Activated CD4-positive, CD25-positive, alpha-beta regulatory T cell treated with anti-CD3 and anti-CD28 coated beads, Interleukin-2, amount 50 U/mL, for 16 hours (primary cell): ENCODE data around the gene CIB1.

Source experiments
- DNase-seq: peaks from one replicate; pipeline ENCODE4 v3.0.0-alpha.2; 2020; ENCODE audit warnings: low read depth, low spot score

CIB1 gene

DNA sequence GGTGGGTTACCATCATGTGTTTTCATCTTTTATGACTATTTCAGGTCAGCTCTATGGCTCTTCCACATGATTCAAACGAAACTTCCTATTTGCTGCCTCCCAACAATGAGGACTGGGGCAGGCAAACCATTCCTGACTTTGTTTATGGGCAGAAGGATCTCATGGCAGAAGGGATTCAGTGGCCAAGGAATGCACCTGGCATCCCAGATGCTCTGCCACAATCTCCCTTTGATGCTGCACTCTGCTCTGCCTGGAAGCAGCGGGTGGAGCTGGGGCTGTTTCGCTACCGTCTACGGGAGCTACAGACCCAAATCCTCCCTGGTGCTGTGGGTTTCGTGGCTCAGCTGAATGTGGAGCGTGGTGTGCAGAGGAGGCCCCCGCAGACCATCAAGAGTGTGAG, 7.1 kb upstream of the CIB1 start:
- DNase-seq, result no peak

DNA sequence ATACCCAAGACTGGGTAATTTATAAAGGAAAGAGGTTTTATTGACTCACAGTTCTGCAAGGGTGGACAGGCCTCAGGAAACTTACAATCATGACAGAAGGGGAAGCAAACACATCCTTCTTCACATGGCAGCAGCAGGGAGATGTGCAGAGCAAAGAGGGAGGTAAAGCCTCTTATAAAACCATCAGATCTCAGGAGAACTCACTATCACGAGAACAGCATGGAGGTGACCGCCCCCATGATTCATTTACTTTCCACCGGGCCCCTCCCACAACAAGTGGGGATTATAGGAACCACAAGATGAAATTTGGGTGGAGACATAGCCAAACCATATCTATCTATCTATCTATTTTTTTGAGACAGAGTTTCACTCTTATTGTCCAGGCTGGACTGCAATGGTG, 5.6 kb upstream of the CIB1 start:
- no peak for DNase-seq

DNA sequence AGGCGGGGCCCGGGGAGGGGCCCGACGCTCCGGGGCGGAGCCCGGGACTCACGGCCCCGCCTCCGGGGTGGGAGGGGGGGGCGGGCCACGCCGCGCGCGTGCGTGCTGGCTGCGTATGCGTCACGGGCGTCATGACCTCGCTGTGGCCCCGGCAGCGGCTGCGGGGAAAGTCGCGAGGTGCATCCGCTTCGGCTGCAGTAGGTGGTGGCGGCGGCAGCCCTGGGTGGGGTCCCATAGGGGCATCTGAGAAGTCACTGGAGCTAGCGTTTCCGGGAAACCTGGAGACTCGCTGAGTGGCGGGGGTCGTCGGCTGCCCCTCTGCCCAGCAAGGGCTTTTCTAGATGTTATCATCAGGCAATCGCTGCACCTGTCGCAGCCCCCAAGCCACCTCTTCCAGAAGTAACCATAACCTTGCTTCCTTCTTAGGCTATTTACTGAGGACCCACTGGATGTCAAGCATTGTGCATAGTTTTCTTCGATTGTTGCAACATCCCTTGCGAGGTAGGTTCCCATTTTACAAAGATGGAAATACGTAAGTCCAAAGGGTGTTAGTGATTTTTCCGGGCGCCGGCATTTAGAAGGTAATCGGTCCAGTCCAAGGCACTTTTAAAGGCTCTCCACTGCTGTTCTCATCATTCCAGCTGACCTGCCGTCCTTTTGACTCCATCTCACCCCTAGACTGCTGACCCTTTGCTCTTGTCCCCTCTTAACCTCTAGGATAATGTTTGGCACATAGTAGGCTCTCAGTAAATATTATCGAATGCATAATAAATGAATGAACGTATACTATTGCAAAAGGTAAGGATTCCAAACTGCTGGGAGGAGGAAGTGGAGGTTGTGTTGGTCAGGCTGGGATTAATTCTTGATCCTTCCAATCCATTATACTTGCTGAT, 601 bp upstream of the CIB1 start, which contains the start of gene GDPGP1:
TSS of gene GDPGP1 (plus strand) at position 114 of the 893 bp plus-strand sequence. CDS start 6,700 bp downstream, outside the sequence.
- DNase-seq, result peak; percentile 92

DNA sequence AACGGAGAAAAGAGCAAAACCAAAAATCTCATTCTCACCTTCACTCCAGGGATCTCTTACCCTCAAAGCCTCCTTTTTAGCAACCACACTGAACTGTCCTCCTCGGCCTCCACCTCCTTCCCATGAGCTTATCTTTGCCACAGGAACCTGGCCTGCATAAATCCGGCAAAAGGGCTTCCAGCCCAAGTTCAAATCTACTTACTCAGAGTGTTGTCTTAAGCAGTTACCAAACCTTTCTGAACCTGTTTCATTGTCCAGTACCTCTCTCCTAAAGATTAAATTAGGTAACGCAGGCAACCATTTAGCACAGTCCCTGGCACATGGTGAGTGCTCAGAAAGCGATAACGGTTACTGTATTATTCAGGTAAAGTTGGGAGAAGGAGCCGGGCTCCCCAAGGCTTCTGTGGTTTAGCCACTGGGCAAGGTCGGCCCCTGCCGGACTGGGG, 777 bp downstream of the CIB1 start:
- no peak for DNase-seq

DNA sequence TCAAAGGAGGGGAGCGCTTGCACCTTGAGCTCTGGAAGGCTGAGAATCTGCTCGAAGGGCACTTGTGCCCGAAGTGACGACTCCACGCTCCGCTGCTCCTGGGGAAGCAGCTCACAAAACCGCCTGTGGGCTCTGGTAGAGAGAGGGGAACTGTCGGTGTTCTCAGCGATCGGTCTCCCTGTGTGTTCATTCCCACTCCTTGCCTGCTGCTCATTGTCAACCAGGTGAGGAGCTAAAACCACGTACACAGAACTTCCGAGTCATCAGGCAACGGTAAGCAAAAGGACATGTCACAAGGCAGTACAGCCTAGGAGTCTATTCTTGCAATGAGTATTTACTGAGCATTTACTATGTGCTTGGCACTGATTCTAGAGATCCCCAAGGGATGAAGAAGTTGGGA, 1.5 kb downstream of the CIB1 start:
- no peak for DNase-seq

DNA sequence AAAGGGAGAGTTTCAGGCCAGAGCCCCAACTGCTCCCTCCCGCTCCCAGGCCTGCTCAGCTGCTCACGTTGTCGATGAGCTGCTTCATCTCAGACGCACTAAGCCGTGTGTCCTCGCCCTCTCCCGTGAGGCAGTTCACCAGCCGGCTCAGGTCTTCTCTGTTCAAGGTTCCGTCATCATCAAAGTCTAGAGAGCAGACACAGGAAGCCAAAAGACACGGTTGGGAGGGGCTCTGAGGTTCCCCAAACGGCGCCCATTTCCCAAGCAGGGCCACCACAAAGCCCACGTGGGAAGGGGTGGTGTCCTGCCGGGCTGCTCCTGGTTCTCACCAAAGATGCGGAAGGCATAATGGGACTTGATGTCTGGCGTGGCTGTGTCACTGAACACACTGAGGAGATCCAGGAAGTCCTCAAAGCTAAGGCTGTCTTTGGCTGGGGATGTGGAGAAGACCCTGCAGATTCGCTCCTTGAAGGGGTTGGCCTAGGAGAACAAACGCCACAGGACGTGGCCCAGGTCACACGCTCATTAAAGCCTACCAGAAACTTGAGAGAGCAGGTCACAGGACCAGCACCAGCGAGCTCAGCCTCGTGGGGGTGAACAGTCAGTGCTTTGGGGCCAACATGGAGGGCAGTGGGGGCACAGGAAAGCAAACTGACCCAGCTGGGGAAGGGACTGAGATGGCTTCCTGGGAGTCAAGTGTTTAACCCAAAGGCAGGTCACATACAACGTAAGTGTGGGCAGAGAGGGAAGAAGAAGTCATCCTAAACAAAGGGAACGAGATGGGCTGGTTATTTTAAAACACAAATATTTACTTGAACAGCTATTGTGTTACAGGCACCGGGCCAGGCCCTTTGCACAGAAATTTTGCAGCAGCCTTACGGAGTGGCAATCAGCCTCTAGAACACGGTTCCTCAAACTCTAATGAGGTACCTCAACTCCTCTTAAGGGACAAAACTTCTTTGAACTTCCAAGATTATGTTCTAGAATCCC, 2.4 kb downstream of the CIB1 start:
- DNase-seq, result peak; percentile 63

DNA sequence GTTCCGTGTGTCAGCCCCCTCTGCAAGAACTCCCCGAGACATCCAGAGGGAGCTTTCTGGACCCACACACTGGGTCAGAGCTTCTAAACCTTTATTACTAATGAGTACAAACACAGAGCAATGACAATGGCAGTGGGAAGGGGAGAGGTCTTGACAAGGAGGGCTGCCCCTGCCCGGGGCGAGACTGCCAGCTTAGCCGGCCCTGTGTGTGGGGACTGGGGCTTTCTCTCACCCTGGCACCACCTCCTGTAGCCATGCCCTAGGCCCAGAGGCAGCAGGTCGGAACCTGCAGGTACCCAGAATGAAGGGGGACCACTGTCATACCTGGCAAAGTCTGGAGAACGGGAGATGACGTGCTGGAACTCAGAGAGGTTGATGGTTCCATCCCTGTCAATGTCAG, 3.1 kb downstream of the CIB1 start:
- DNase-seq, result no peak

DNA sequence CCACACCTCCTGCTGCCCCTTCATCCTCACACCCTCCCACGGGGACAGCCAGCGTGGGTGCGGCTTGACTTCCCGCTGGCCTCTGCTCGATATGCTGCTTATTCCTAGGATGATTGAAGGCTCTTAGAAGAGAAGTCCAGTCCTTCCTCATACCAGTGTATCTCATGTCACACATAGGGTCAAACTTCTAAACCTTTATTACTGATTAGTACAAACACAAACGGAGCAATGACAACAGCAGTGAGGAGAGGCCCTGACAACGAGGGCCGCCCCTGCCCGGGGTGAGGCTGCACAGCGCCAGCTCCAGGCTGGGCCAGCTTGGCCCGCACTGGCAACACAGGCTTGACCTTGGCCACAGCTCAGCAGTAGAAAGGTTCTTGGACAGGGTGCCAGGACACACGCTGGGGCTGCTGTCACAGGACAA, 3.7 kb downstream of the CIB1 start:
- DNase-seq, result no peak

DNA sequence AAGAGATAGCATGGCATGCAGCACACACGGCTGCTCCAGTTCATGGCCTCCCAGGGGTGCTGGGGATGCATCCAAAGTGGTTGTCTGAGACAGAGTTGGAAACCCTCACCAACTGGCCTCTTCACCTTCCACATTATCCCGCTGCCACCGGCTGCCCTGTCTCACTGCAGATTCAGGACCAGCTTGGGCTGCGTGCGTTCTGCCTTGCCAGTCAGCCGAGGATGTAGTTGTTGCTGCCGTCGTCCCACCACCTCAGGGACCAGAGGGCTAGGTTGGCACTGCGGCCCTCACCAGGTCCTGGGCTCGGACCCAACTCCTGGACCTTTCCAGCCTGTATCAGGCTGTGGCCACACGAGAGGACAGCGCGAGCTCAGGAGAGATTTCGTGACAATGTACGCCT, 4.8 kb downstream of the CIB1 start:
- DNase-seq, result no peak

DNA sequence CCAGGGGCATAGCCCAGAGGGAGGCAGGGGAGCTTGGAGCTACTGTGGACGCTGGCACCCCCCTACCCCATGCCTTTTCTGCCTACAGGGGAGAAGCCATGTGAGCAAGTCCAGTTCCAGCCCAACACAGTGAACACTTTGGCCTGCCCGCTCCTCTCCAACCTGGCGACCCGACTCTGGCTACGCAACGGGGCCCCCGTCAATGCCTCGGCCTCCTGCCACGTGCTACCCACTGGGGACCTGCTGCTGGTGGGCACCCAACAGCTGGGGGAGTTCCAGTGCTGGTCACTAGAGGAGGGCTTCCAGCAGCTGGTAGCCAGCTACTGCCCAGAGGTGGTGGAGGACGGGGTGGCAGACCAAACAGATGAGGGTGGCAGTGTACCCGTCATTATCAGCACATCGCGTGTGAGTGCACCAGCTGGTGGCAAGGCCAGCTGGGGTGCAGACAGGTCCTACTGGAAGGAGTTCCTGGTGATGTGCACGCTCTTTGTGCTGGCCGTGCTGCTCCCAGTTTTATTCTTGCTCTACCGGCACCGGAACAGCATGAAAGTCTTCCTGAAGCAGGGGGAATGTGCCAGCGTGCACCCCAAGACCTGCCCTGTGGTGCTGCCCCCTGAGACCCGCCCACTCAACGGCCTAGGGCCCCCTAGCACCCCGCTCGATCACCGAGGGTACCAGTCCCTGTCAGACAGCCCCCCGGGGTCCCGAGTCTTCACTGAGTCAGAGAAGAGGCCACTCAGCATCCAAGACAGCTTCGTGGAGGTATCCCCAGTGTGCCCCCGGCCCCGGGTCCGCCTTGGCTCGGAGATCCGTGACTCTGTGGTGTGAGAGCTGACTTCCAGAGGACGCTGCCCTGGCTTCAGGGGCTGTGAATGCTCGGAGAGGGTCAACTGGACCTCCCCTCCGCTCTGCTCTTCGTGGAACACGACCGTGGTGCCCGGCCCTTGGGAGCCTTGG, 5.6 kb downstream of the CIB1 start:
- DNase-seq, result no peak

DNA sequence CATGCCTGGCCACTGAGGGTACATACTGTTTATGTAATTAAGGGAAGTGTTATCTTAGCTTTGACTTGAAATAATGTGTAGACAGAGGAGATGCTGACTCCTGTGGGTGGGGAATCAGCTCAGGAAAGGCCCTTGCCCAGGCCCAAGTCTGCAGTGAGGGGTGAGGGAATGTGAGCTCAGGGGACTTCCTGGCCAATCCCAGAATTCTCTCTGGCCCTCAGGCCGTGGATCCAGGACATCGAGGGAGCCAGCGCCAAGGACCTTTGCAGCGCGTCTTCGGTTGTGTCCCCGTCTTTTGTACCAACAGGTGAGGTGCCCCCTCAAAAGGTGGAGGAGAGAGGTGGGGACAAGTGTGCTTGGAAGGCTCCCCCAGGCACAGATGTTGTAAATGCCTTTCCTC, 6.4 kb downstream of the CIB1 start:
- no peak for DNase-seq

DNA sequence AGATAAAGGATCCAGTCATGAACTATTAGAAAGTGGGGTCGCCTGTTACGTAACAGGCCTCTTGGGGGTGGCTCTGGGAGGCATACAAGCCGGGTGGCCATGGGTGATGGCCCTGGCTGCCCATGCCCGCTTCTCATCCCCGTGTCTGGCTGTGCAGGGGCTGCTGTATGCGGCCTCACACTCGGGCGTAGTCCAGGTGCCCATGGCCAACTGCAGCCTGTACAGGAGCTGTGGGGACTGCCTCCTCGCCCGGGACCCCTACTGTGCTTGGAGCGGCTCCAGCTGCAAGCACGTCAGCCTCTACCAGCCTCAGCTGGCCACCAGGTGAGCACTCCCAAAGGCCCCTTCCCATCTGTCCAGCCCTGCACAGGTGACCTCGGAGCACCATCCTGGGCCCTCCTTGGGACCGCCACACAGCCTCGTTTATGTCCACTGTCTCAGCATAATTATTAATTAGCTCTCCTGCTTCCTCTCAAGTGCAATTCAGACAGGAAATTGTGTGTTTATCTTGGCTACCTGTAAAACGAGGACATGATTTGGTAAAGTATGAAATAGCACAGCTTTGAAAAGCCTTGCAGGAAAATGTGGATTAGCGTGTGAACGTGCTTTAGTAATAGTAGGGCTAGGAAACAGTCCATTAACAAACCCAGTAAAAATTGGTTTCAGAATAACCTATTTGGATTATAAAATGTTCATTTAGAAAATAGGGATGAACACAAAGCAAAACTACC, 8.1 kb downstream of the CIB1 start:
- DNase-seq, result no peak

DNA sequence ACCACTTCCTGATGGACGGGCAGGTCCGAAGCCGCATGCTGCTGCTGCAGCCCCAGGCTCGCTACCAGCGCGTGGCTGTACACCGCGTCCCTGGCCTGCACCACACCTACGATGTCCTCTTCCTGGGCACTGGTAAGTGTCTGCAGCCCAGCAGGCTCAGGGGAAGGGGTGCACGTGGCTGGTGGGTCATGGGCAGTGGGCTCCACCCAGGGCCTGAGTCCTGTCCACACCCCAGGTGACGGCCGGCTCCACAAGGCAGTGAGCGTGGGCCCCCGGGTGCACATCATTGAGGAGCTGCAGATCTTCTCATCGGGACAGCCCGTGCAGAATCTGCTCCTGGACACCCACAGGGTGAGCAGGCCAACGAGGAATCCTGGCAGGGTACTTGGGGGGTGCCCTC, 8.7 kb downstream of the CIB1 start:
- DNase-seq, result no peak

DNA sequence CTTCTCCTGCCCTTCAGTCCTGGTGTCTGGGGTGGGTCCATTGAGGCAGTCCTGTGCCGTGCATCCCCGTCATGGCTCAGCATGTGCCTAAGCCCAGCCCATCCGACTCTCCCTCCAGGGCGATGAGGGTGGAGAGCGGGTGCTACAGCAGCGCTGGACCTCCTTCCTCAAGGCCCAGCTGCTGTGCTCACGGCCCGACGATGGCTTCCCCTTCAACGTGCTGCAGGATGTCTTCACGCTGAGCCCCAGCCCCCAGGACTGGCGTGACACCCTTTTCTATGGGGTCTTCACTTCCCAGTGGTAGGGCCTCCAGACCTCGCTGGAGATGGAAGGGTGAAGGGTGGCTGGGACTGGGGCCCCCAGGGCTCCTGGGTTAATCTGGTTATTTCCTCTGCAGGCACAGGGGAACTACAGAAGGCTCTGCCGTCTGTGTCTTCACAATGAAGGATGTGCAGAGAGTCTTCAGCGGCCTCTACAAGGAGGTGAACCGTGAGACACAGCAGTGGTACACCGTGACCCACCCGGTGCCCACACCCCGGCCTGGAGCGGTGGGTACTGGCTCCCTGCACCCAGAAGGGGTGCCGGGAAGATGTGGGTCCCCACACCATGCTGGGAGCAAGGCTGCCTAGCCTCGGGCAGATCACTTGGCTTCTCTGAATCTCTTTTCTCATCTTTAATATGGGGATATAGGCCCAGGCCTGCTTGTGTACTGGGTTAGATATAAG, 10.1 kb downstream of the CIB1 start:
- DNase-seq, result no peak

DNA sequence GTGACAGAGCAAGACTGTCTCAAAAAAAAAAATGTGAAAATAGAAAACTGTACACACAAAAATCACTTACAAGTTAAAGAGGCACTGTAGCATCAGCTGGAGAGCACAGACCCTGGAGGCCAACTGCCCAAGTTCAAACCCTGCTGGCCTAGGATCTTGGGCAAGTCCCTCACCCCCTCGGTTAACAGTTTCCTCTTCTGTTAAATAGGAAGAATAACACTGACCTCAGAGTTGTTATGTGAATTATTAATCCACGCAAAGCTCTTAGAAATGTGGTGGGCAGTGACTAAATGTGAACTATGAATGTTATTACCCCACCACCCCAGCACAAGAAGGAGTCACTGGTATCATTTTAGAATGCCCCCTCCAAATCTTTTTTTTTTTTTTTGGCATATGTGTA, 11.2 kb downstream of the CIB1 start:
- no peak for DNase-seq

DNA sequence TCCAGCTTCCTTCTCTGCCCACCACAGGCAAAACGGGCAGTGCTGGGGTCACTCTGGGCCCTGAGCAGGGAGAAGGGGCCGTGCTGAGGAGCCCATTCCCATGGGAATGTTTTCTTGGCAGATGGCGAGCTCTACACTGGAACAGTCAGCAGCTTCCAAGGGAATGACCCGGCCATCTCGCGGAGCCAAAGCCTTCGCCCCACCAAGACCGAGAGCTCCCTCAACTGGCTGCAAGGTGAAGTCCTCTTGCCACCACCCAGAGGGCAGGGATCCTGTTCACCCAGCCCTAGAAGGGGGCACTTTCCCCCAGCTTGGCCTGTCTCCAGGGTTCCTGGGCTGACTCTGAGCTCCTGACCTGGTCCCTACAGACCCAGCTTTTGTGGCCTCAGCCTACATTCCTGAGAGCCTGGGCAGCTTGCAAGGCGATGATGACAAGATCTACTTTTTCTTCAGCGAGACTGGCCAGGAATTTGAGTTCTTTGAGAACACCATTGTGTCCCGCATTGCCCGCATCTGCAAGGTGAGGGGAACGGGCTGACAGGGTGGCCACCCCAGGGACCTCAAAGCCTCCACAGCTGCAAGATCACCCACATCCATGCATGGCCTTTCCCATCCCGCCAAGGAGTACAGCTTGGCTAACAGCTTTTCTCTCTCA, 12.4 kb downstream of the CIB1 start:
- DNase-seq, result no peak

DNA sequence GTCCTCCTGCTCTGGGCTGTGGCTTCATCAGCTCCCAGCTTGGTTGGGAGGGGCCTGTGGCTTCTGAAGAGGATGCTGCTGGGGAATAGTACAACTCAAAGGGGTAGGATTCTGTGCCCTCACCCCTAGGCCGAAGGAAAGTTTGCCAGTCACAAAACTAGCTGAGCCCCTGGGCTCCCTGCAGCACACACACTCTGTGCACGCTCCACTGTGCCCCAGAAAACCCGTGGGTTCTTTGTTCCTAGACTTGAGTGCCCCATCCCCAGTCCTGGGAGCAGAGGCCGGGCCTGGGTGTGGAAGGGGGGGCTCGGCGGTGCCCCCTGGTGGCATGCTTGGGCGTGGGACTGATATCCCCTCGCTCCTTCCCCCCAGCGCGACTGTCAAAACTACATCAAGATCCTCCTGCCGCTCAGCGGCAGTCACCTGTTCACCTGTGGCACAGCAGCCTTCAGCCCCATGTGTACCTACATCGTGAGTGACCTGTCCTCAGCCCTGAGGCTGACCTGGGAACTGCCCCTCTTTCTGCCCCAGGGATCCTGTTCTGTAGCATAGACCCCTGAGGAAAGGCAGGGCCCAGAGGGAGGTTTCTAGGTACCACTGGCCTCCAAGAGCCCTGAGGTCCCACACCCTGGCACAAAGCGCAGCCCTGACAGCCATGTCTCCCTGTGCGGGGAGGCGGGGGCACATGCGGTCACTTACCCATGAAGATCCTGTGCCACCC, 14.2 kb downstream of the CIB1 start:
- DNase-seq, result no peak

DNA sequence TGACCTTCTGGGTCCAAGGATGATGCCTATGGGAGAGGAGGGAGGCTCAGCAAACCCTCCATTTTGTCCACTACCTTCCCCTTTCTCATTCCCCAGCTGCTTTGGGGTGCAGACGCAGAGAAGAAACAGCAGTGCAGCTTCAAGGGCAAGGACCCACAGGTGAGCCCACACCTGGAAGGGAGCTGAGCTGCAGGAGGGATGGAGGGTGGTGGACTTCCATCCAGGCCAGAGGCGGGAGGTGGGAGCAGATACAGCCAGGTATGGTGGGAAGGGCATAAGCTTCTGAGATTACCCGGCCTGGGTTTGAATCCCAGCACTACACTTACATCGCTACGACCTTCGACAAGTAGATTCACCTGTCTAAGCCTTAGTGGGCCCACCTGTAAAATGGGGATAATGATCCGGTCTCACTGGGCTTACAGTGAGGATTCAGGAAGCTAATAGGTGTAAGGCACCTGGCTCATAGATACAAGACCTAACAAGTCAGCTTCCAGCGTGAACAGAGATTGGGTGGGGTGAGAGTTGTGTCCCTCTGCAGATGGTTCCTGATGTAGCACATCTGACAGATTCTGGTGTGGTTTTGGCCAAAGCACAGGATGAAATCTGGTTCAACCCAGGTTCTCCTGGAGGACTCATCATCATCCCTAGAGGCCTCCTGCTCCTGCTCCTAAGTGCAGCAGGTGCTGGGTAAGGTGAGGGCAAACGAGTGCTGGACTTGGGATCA, 15.9 kb downstream of the CIB1 start:
- DNase-seq, result no peak
